Activated CD4-positive, CD25-positive, alpha-beta regulatory T cell treated with anti-CD3 and anti-CD28 coated beads, Interleukin-2, amount 50 U/mL, for 24 hours (primary cell): ENCODE measurements around the gene LBH.
A peak's percentile ranks its signal among the peaks of the same experiment; 100 is the strongest.
"Not testable (repeated sequence)": the region's sequence is repeated elsewhere in the genome, so short reads cannot be mapped to it uniquely, and the experiment has no call there.

ENCODE experiments used
- ATAC-seq, 2 donors: fragments of 150-1000 bp; cut with Tn5 transposase; one replicate each; pipeline ENCODE4 v1.10.0; 2021; ENCODE audit warnings: mild to moderate bottlenecking in 1 of 2, moderate library complexity in 1 of 2

The LBH gene

GRCh38 chr2:30259071-30259470, 27.7 kb downstream of the LBH start:
- no peak for ATAC-seq

GRCh38 chr2:30259827-30260679, 28.7 kb downstream of the LBH start:
- no peak for ATAC-seq

- ATAC-seq, result no peak
These were observed 29.6 kb downstream of the LBH start for GRCh38 chr2:30260941-30261340.

- ATAC-seq, result peak; percentile 79 to 84
These were observed 30.4 kb downstream of the LBH start for GRCh38 chr2:30261695-30262211.

- no peak for ATAC-seq
These were observed 31.5 kb downstream of the LBH start for GRCh38 chr2:30262716-30263309.

- ATAC-seq, result no peak
These were observed 32.9 kb downstream of the LBH start for GRCh38 chr2:30264274-30264673.

GRCh38 chr2:30265052-30266015, 34.0 kb downstream of the LBH start:
- ATAC-seq, result no peak

GRCh38 chr2:30266051-30266621, 34.8 kb downstream of the LBH start:
- ATAC-seq, result peak; percentile 24 to 29

- no peak for ATAC-seq
These were observed 35.4 kb downstream of the LBH start for GRCh38 chr2:30266705-30267104.

- peak; percentile 86 to 91 for ATAC-seq
These were observed 36.0 kb downstream of the LBH start for GRCh38 chr2:30267161-30267975.

- ATAC-seq, result no peak
These were observed 37.0 kb downstream of the LBH start for GRCh38 chr2:30268296-30268871.

GRCh38 chr2:30269114-30269770, 37.9 kb downstream of the LBH start:
- not testable (repeated sequence) for ATAC-seq

GRCh38 chr2:30269771-30270145, 38.4 kb downstream of the LBH start:
- no peak for ATAC-seq

- no peak for ATAC-seq
These were observed 38.8 kb downstream of the LBH start for GRCh38 chr2:30270166-30270565.

- ATAC-seq, result no peak
These were observed 40.0 kb downstream of the LBH start for GRCh38 chr2:30271301-30271700.

GRCh38 chr2:30272286-30272685, 41.0 kb downstream of the LBH start:
- no peak for ATAC-seq

GRCh38 chr2:30272761-30273573, 41.6 kb downstream of the LBH start:
- peak; percentile 49 to 66 for ATAC-seq

- ATAC-seq, result peak in 1 of 2 donors; percentile 14
These were observed 42.2 kb downstream of the LBH start for GRCh38 chr2:30273574-30273929.

- no peak for ATAC-seq
These were observed 43.9 kb downstream of the LBH start for GRCh38 chr2:30275256-30275655.

- ATAC-seq, result peak; percentile 52 to 62
These were observed 45.1 kb downstream of the LBH start for GRCh38 chr2:30276455-30276911.
